AML-193 (cell line): ENCODE measurements around the gene CAMSAP1.

Experiments
- DNase-seq, 2 experiments: peaks; one replicate each; lab custom pipeline; 2025; lab: John Stamatoyannopoulos, UW

The CAMSAP1 gene

DNA sequence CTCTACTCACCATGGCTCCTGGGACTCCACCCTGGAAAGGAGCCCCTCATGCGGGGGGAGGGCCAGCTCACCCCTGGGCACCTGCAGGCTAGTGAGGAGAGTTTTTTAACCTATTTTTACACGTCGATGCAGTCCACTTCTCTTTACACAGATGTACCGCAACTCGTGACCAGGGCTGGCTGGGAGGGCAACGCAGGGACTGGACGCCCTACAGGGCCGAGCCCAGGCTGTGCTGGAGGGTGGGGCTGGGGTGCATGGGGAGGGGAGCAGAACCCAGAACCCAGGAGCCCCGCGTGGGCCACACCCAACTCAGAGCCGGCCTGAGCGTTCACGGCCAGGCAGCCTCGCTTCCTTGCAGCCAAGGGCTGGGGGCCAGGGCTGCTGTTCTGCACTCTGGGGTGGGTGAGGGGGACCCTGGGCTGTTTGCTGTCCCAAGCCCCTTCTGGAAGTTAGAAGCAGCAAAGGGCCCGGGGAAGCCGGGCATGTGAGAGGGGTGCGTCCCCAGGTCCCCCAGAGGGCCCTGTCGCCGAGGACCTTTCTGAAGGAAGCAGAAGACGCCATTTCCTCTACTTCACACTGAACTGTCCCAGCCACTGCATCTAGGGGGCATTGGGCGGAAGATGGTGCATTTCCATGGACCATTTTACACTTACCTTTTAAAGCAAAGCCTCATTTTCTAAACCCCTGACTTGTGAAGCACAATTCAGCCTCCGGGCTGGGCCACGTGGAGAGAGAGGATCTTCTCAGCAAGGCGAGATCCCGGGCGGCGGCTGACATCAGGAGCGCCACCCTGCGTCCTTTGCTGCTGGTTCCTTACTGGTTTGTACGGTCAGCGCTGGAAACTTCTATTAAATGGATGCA, 114.8 kb downstream of the CAMSAP1 start:
- no peak for DNase-seq

DNA sequence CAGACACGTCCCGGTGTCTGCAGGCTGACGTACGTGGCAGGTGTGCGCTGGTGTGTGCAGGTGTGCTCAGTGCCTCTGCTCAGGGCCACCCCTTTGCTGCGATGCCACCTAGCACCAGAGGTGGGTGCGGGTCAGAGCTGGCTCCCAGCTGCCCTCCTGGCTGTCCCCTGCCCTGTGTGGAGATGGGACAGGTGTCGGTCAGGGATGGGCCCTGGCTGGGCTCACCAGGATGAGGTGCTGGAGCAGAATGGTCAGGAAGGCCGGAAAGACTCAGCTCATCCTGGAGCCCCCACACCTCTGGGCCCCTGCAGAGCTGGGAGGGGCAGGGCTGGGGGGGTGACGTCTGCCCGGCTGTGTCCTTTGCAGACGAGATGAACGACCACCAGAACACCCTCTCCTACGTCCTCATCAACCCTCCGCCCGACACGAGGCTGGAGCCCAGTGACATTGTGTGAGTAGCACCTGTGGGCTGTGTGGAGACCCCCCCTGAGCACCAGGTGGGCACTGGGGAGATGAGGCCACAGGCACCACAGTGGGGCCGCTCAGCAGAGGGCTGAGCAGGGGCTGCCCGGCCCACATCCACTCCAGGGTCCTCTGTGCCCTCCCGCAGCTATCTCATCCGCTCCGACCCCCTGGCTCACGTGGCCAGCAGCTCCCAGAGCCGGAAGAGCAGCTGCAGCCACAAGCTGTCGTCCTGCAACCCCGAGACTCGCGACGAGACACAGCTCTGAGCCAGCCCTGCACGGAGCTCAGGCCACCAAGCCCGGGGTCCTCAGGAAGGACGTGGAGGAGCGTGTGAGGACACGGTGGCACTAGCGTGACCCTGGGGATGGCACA, 115.7 kb downstream of the CAMSAP1 start:
- DNase-seq, result no peak

DNA sequence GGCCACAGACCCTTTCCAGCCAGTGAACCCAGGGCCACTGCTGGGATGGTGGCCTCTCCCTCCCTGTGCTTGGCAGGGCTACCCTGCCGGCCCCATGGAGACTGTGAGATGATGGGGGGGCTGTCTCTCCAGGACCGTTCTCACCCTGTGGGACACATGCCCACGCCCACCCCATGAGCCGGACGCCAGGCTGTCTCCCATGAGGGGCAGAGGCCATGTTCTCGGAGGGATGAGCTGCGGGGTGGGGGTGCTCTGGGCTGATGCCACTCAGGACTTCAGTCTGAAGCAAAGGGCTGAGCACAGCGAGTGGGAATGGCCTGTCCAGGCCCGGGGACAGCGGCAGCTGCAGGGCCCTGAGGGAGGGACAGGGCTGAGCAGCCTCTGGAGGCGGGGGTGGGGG, 116.5 kb downstream of the CAMSAP1 start:
- no peak for DNase-seq

DNA sequence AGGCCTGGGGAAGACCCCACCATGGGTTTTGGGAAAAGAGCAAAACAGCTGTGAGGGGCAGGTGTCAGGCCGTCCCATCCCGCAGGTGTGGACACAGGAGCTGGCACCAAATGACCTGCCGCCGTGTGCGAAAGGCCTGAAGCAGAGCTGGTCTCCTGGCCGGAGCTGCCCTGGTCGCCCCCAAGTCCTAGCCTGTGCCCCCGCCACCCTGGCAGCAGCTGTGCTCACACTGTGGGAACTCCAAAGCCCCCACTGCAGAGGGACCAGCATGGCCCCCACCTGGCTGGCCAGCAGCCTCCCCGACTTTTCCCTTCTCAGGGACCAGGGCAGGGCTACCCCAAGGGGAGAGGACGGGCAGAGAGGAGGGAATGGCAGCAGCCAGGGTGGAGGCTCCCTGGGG, 117.0 kb downstream of the CAMSAP1 start:
- DNase-seq, result no peak

DNA sequence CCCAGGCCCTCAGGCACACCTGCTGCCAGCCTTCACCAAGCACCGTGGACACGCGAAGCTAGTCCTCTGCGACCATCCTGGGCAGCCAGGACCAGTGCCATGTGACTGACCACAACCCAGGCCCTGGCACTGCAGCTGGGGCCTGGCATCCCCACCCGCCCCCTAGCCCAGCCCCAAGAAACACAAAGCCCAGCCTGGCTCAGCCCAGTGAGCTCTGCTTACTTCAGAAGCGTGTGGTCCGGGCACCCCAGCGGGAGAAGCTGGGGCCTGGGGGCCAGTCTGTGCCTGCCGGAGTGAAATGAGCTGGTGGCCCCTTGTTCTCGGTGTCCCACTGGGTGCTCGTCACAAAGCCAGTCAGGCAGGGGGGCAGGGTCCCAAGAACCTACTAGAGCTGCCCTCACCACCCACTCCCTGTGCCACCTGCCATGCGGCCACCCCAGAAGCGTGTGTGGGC, 117.5 kb downstream of the CAMSAP1 start:
- DNase-seq, result no peak

DNA sequence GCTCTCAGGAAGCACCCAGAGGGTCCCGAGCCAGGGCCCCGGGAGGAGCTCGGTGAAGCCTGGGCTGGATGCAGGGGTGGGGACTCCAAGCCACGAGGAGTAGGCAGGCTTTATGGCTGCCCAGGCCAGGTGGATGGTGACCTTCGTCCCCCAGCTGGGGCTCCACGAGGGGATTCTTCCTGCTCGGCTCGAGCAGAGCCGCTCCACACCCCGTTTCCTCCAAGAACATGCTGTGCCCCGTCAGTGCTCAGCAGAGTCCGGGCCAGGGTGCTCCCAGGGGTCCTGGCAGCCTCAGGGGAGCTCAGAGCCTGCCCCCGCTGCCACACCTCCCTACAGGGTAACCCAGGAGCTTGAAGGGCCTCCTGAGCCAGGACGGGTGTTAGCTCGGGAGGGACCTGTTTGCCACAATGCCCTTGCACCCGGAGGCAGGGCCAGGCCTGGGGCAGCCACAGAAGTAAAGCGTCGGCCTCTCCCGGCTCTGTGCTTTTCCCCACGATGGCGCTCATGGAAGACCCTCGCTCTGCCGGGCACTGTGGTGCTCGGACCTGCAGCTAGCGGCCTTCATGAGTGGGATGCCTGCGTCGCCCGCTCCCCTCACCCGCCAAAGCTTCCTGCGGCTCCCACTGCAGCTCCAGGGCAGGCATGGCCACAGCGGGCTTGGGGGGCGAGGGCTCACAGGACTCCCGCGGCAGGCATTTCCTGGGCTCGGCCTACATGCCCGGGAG, 118.6 kb downstream of the CAMSAP1 start:
- DNase-seq, result no peak

DNA sequence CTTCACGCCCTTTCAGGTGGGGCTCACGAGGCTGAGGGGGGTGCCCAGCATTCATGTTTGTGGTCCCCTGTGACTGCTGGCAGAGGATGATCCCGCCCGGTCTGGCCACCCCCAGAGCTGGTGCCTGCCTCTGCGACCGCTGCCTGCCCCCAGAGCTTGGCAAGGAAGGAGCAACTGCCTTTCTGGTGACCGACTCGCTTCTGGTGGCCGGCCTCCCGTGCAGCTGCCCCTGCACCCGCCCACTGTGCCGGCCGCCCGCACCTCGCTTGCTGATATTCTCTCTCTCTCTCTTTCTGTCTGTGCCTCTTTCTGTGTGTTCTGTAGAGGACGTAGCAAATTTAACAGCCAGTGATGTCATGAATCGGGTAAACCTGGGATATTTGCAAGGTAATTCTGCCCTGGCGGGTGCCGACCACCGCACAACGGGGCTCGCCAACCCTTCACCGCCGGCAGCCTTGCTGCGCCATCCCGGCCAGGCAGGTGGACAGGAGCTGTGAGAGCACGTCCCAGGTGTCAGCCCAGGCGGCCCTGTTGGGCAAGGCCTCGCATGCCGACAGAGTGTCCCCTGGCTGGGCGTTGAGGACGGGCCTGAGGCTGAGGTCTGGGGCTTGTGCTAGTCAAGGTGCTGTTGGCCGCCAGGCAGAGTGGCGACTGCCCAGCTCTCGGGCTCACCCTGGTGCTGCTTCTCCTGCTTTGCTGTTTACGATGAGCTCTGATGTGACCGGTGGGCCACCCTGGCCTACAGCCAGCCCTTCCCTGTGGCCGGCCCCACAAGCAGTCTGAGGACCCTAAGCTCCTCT, 119.4 kb downstream of the CAMSAP1 start:
- no peak for DNase-seq

DNA sequence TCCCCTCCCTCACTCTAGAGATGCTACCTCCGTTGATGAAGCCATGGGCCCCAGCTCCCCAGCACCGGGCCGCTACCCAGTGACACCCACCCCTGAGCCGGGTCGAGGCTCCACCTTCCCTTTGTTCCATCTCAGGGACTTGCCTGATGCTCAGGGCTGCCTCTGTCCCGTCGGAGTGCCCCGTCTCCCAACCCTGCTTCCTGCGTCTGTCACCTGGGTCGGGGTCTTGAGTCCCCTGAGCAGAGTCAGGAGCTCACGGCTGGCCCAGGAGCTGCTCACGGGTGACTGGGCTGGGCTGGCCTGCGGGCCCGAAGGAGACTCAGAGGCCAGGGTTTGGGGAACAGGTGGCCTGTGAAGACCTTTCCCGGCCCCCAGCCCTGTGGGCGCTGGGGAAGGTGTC, 120.0 kb downstream of the CAMSAP1 start:
- DNase-seq, result no peak

DNA sequence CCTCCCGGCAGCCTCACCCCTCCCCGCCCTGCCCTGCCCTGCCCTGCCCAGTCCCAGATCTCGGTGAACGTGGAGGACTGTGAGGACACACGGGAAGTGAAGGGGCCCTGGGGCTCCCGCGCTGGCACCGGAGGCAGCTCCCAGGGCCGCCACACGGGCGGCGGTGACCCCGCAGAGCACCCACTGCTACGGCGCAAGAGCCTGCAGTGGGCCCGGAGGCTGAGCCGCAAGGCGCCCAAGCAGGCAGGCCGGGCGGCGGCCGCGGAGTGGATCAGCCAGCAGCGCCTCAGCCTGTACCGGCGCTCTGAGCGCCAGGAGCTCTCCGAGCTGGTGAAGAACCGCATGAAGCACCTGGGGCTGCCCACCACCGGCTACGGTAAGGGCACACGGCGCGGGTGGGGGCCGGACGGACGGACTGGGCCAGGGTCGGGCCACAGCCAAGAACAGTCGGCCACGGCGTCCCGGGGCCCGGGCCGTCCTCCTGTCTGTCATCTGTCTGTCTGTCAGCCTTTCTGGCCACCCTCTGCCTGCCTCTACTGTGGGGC, 121.1 kb downstream of the CAMSAP1 start:
- DNase-seq, result no peak

DNA sequence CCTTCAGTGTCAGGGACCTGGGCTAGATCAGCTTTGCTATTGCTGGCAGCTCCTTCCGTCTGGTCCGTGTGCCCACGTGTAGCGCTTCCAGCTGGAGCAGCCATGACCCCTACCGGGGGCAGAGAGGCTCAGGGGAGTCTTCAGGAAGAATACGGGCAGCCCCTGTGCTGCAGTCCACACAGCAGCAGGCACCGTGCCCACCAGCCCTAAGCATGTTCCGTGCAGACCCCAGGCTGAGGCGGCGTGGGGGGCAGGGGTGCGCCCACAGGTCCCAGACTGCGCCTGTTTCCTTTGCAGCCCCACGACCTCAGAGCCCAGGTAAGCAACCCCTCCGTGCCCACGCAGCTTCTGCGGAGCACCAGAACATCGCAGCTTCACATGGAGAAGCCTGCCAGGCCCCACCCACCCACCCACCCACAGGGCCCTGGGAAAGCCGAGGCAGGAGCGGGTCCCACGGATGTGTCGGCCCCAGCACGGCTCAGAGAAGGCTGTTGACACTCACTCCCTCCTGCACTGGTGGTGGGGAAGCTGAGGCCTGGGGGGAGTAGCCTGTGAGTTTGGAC, 122.3 kb downstream of the CAMSAP1 start:
- DNase-seq, result no peak

DNA sequence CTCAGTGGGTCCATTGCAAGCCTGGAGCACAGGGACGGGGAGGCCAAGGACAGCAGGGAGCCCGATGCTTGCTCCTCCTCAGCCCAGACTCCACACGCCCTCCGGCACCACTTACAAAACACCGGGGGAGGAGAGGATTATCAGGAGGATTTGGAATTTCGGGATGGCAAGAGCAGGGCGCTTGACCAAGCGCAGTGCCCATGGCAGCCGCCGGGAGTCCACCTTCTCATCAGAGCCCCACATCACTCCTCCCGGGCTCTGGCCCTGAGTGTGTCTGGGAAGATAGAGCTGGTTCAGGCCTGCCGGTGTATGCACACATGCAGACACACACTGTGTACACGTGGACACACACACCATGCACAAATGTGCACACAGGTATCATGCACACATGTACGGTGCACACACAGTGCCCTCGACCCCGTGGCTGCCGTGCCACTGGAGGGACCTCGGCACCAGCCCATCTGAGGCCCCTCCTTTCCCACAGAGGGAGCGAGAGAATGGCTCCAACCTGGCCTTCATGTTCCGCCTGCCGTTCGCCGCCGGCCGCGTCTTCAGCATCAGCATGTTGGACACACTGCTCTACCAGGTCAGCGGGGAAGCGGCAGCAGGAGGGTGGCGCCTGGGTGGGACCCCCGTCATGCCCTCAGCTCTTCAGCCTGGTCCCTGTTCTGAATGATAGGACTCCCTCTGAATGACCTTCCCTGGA, 123.7 kb downstream of the CAMSAP1 start:
- no peak for DNase-seq

DNA sequence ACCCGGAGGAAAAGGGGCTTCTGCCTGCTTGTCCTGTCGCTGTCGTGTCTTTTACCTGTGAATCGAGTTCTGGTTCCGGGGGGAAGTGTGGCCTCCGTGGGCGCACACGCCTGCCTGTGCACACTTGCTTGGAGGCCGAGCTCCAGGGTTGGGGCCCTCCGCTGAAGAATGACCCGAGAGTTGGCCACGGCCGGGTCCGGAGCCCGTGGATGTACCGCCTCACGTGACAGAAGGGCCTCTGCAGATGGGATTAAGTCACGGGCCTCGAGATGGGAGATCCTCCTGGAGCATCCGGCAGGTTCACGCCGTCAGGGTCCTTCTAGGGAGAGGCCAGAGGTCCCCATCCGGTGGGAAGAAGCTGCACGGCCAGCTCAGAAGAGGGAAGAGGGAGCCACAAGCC, 124.4 kb downstream of the CAMSAP1 start:
- no peak for DNase-seq

DNA sequence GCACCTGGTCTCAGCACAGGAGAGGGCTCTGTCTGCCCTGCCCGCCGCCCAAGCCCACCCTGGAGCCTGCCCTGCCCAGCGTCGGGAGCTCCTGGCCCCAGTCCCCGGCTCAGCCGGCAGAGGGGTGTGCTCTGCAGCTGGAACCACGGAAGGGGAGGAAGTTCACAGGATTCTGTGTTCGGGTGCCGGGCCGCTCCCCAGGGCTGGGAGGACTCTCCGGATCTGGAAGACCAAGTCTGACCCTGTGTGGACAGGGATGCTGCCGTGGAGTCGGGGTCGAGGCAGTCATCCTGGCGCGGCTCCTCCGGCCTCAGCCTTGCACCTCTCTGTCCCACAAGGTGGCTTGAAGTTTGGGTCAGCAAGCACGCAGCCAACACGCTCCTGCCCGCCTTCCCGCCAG, 126.7 kb downstream of the CAMSAP1 start:
- no peak for DNase-seq

DNA sequence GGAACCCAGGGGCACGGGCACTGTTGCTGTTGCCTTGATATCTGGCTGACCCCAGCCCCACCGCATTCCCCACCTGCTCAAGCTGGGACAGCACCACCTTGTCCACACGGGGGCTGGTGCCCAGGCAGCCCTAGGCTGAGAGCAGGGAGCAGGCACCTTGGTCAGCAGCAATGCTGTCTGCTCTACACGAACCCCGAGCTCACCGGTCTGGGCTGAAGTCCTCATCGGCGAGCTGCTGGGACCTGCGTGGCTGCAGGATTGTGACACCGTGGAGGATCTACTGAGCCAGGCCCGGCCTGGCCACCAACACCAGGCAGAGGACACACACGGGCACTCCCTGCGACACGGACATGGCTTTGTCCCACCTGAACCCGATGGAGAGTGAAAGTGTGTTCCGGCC, 127.3 kb downstream of the CAMSAP1 start:
- DNase-seq, result no peak

DNA sequence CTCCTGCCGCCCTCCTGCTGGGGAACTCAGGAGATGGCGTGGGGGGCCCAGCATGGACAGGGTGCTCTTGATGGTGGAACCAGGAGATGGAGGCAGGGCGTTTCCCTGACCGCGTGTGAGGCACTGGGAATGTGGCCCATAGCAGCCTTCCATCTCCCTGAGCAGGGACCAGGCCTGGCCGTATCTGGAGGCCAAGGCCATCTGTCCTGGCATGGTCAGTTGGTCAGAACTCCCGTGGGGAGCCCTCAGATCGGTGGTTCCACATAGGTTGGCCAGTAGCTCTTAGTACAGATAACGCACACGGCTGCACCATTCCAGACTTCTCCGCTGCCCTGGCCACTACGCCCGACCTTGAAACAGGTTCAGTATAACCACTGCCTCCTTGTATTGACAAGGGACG, 127.8 kb downstream of the CAMSAP1 start:
- DNase-seq, result no peak

DNA sequence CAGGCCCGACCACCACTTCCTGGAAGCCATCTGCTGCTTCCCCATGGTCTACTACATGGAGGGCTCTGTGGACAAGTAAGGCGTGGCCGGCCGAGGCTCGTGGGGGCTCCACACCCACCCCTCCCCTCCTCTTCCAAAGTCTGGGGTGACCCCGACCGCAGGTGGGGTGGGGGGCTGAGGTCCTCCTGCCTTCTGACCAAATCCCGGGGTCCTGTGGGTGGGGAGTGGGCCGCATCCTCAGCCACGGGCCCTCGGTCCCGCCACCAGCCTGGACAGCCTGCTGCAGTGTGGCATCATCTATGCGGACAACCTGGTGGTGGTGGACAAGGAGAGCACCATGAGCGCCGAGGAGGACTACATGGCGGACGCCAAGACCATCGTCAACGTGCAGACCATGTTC, 128.9 kb downstream of the CAMSAP1 start:
- DNase-seq, result no peak

DNA sequence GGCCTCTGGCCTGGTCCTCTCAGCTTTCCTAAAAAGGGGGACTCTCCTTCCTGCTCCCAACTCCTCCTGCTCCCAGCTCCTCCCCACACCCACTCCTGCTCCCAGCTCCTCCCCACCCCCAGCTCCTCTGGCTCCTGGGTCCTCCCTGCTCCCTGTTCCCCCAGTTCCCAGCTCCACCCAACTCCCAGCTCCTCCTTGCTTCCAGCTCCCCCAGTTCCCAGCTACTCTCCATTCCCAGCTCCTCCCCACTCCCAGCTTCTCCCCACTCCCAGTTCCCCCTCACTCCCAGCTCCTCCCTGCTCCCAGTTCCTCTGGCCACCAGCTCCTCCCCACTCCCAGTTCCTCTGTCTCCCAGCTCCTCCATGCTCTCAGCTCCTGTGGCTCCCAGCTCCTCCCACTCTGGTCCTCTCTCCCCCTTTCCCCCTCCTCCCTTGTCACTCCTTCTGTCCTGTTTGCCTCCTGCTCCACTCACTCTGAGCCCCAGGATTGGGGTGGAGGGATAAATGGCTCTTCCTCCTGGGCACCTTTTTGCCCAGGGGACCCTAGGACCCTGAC, 129.6 kb downstream of the CAMSAP1 start:
- DNase-seq, result no peak

DNA sequence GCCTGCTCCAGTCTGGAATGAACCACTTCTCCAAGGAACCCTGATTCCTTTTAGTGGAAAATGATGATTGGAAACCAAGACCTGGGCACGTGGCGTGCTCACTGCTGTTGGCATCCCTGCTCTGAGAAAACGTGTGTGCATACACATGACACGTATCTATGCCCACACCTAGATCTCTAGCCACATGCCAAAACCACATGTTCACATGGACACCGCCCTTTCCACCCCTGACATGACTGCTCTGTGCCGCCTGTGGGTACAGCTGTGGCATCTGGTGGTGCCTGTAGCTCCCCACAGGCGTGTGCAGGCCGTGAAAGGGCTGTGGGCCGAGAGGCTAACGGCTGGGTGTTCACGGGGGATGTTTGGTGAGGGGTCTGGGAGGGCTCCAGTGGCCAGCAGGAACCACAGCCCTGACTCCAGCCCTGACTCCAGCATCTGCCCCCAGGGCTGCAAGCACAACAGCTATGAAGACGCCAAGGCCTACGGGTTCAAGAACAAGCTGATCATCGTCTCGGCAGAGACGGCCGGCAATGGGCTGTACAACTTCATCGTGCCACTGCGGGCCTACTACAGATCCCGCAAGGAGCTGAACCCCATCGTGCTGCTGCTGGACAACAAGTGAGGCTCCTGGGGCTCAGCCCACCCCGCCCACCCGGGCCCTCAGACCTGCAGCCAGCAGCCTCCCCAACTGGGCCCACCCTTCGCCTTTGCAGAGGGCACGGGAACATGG, 130.3 kb downstream of the CAMSAP1 start:
- no peak for DNase-seq

DNA sequence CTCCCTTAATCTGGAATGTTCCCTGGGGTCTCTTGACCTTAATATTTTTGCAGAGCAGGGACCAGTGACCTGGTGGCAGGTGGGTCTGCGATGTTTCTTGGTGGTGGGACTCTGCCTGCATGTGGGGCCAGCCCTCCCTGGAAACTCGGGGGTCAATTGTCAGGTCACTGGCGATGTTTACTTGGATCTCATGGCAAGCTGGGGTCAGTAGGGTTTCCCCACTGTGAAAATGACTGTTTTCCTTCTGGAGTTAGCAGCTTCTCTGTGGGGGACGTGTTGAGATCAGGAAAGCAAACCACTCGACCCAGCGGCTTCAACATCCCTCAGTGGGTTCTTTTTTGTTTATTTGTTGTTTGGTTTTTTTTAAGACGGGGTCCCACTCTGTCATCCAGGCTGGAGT, 131.4 kb downstream of the CAMSAP1 start:
- DNase-seq, result no peak
